Activated CD8-positive, alpha-beta T cell treated with anti-CD3 and anti-CD28 coated beads for 36 hours (primary cell): ENCODE results near the gene PLEKHF1. TPM values are rescaled to one million over a fixed set of nuclear protein-coding genes. Genes with fewer than 3 reads are reported as not detected.
A peak's percentile ranks its signal among the peaks of the same experiment; 100 is the strongest.

Experiments
- ATAC-seq: fragments of 200-7000 bp; cut with Tn5 transposase; one replicate; pipeline ENCODE4 v1.10.0; 2021; ENCODE audit warnings: mild to moderate bottlenecking, moderate library complexity
- CTCF ChIA-PET: fragments of 350-600 bp; sonication (Branson Sonifier 250); formaldehyde crosslinking; loops from one replicate; lab custom pipeline; 2021; ENCODE audit warnings: antibody characterized with exemption; lab: Charles Lee
- POLR2A ChIA-PET: fragments of 350-600 bp; sonication (Branson Sonifier 250); formaldehyde crosslinking; loops from one replicate; lab custom pipeline; 2021; ENCODE audit warnings: antibody characterized with exemption; lab: Charles Lee
- DNase-seq: peaks from one replicate; pipeline ENCODE4 v3.0.0-alpha.2; 2020
- H3K27ac Mint-ChIP-seq: one replicate; pipeline ENCODE4 v1.8.0; 2021; ENCODE audit warnings: mild to moderate bottlenecking, mixed read lengths
- H3K27me3 Mint-ChIP-seq: one replicate; pipeline ENCODE4 v1.8.0; 2021; ENCODE audit warnings: mixed read lengths
- H3K36me3 Mint-ChIP-seq: one replicate; pipeline ENCODE4 v1.8.0; 2021; ENCODE audit warnings: low read depth, mixed read lengths
- H3K4me1 Mint-ChIP-seq: one replicate; pipeline ENCODE4 v1.8.0; 2021; ENCODE audit warnings: low read depth, mixed read lengths
- H3K4me3 Mint-ChIP-seq: one replicate; pipeline ENCODE4 v1.8.0; 2021; ENCODE audit warnings: mild to moderate bottlenecking, moderate library complexity, mixed read lengths
- H3K9me3 Mint-ChIP-seq: one replicate; pipeline ENCODE4 v1.8.0; 2021; ENCODE audit warnings: mixed read lengths
- CTCF ChIP-seq: fragments of 200-600 bp; IDR thresholded peaks from one replicate; pipeline ENCODE4 v1.8.0; 2022; ENCODE audit warnings: antibody characterized with exemption, mild to moderate bottlenecking
- intact Hi-C: fragments of 100-400 bp; cut with micrococcal nuclease; formaldehyde crosslinking; loops from one replicate; pipeline ENCODE4 v1.10.0; 2022
- total RNA-seq, 2 experiments: library from RNA; stranded (reverse); gene quantifications; one replicate each; pipeline ENCODE4 v1.2.3, GENCODE V29; 2021

PLEKHF1 gene
- total RNA-seq, 2 experiments from 2014 or later, result 30.4 to 31.7 TPM

GRCh38 chr19:29653398-29653797, 11.9 kb upstream of the PLEKHF1 start:
- intact Hi-C loops, result no loop called here
- ATAC-seq (no peak), DNase-seq (no peak)
- Mint-ChIP-seq H3K4me1 (peaks cover 6% of the 10 kb centered on the region), H3K36me3 (no peaks in the 10 kb centered on the region), H3K9me3 (no peaks in the 10 kb centered on the region), H3K27me3 (no peaks in the 10 kb centered on the region), H3K4me3 (no peak overlapping the region), H3K27ac (no peak overlapping the region)
- ChIA-PET CTCF (interaction anchor here (1.2 to 1.3 kb wide), 3 partner anchors 42 to 63 kb away, joined by 3 to 5 read pairs (median 3); no protein-coding TSS in a partner anchor), POLR2A (no interaction called here)
- no peak for TF ChIP-seq CTCF

- intact Hi-C loops, result no loop called here
- ChIA-PET CTCF (no interaction called here), POLR2A (interaction anchor here (0.8 to 1.0 kb wide), 3 partner anchors 13 to 38 kb away, joined by 3 read pairs; no protein-coding TSS in a partner anchor)
- no peaks in the 10 kb centered on the region for H3K27me3 Mint-ChIP-seq
- DNase-seq (no peak), ATAC-seq (no peak)
- H3K36me3 Mint-ChIP-seq, result no peaks in the 10 kb centered on the region
- H3K9me3 Mint-ChIP-seq, result no peaks in the 10 kb centered on the region
- no peak for TF ChIP-seq CTCF
- peaks cover 13% of the 10 kb centered on the region for H3K4me1 Mint-ChIP-seq
- no peak overlapping the region for H3K27ac Mint-ChIP-seq
- no peak overlapping the region for H3K4me3 Mint-ChIP-seq
These were observed 9.5 kb upstream of the PLEKHF1 start for GRCh38 chr19:29655648-29656335.

GRCh38 chr19:29658221-29658991, 6.9 kb upstream of the PLEKHF1 start:
- Mint-ChIP-seq H3K4me3 (no peak overlapping the region), H3K9me3 (no peaks in the 10 kb centered on the region), H3K27ac (no peak overlapping the region), H3K36me3 (no peaks in the 10 kb centered on the region), H3K27me3 (no peaks in the 10 kb centered on the region), H3K4me1 (peaks cover 31% of the 10 kb centered on the region)
- ATAC-seq, result no peak
- TF ChIP-seq CTCF, result no peak
- intact Hi-C loops, result no loop called here
- POLR2A ChIA-PET, result no interaction called here
- no peak for DNase-seq
- CTCF ChIA-PET, result interaction anchor here (2.1 kb wide), 1 partner anchor 48 kb away, joined by 7 read pairs; no protein-coding TSS in a partner anchor

- peaks cover under 1% of the 10 kb centered on the region for H3K36me3 Mint-ChIP-seq
- H3K9me3 Mint-ChIP-seq, result no peaks in the 10 kb centered on the region
- POLR2A ChIA-PET, result interaction anchor here (1.1 to 1.5 kb wide), 2 partner anchors 9 to 40 kb away, joined by 3 read pairs; no protein-coding TSS in a partner anchor
- CTCF ChIA-PET, result interaction anchor here (0.9 to 4.7 kb wide), 10 partner anchors 11 to 60 kb away, joined by 3 to 38 read pairs (median 4); no protein-coding TSS in a partner anchor
- H3K27me3 Mint-ChIP-seq, result no peaks in the 10 kb centered on the region
- ATAC-seq (no peak), DNase-seq (peak; percentile 88)
- TF ChIP-seq CTCF, result no peak
- H3K4me1 Mint-ChIP-seq, result peaks cover 36% of the 10 kb centered on the region
- no peak overlapping the region for H3K4me3 Mint-ChIP-seq
- intact Hi-C loops, result no loop called here
- peak overlapping the region; percentile 75 for H3K27ac Mint-ChIP-seq
These were observed 4.4 kb upstream of the PLEKHF1 start for GRCh38 chr19:29660835-29661234.
